Esophagus squamous epithelium (tissue), 4 donors: ENCODE data around the gene PRKRIP1.

Source experiments
- POLR2A ChIP-seq, 4 donors: fragments of 450-650 bp; IDR thresholded peaks; one replicate each; pipeline ENCODE4 v1.6.1; 2017; ENCODE audit warnings: antibody characterized with exemption in 4 of 4, mild to moderate bottlenecking in 4 of 4, moderate library complexity in 3 of 4
- TF ChIP-seq, protein P1 (sequence below), 6 experiments: fragments of 450-650 bp in 4 of 6; fragments of 200-600 bp in 2 of 6; sonication (generic) in 2 of 6; IDR thresholded peaks; one replicate each; pipeline ENCODE4 v1.5.1; 2016 to 2019; ENCODE audit warnings: antibody characterized with exemption in 6 of 6, mild to moderate bottlenecking in 4 of 6, moderate library complexity in 4 of 6

GRCh38 chr7:102451371-102452054, 55.4 kb downstream of the PRKRIP1 start:
- TF ChIP-seq, protein P1, sequence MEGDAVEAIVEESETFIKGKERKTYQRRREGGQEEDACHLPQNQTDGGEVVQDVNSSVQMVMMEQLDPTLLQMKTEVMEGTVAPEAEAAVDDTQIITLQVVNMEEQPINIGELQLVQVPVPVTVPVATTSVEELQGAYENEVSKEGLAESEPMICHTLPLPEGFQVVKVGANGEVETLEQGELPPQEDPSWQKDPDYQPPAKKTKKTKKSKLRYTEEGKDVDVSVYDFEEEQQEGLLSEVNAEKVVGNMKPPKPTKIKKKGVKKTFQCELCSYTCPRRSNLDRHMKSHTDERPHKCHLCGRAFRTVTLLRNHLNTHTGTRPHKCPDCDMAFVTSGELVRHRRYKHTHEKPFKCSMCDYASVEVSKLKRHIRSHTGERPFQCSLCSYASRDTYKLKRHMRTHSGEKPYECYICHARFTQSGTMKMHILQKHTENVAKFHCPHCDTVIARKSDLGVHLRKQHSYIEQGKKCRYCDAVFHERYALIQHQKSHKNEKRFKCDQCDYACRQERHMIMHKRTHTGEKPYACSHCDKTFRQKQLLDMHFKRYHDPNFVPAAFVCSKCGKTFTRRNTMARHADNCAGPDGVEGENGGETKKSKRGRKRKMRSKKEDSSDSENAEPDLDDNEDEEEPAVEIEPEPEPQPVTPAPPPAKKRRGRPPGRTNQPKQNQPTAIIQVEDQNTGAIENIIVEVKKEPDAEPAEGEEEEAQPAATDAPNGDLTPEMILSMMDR (IDR thresholded peaks at IDR 0.05): no peak
- TF ChIP-seq POLR2A (IDR thresholded peaks at IDR 0.05): no peak
